Measurements from ENCODE around the gene PAX8.
A peak's percentile ranks its signal among the peaks of the same experiment; 100 is the strongest.

The PAX8 gene

DNA sequence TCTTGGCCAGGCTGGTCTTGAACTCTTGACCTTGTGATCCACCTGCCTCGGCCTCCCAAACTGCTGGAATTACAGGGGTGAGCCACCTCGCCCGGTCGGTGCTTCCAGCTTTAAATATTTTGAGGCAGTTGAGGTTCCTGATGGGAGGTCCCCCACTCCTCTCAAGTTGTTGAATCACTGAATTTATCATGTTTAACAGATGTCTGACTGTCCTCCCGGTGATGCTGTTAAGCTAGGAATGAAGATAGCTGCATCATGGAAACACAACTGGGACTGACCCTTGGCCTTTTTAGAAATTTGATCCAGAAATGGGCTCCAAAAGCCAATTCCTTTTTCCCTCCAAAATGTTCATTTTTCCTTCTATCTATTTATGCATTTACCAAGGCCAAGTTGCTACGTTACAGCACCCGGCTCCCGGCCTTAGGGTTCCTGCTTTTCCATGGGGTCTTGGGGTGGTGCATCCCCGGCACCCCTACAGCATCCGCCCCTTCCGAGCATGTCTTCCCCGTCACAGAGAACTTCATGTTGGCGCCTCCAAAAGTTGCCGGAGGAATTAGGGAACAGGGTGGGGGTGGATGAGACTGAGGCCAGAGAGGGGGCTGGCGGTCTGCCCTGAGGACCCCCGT lies 43.9 kb downstream of the PAX8 start:
- H3K27me3 ChIP-seq (ENCODE audit: insufficient read depth, poor library complexity, severe bottlenecking) = no peaks in the 10 kb centered on the region
- no peak for DNase-seq (ENCODE audit: low read depth in 1 of 2, low spot score in 1 of 2)
- no peak overlapping the region for H3K4me3 ChIP-seq (replicated peaks; ENCODE audit: insufficient read depth, low read length)
- no peak overlapping the region for H3K27ac ChIP-seq (replicated peaks)
- no peak for TF ChIP-seq POLR2AphosphoS5 (IDR thresholded peaks at IDR 0.05; ENCODE audit: low read depth)
- TF ChIP-seq REST (IDR thresholded peaks at IDR 0.05; ENCODE audit: insufficient replicate concordance, low read depth) = no peak
- TF ChIP-seq SPI1 (IDR thresholded peaks at IDR 0.05; ENCODE audit: borderline replicate concordance, low read depth) = no peak
- no peak for TF ChIP-seq CTCF (IDR thresholded peaks at IDR 0.05; ENCODE audit: insufficient read depth, low read length)
- no peak for TF ChIP-seq GABPA (IDR thresholded peaks at IDR 0.05; ENCODE audit: low read depth)

- no peaks in the 10 kb centered on the region for H3K27me3 ChIP-seq (ENCODE audit: insufficient read depth, poor library complexity, severe bottlenecking)
- DNase-seq (ENCODE audit: low read depth in 1 of 2, low spot score in 1 of 2) = peak in 1 of 2 experiments; percentile 52
- H3K27ac ChIP-seq (replicated peaks) = no peak overlapping the region
- H3K4me3 ChIP-seq (replicated peaks; ENCODE audit: insufficient read depth, low read length) = no peak overlapping the region
- TF ChIP-seq SPI1 (IDR thresholded peaks at IDR 0.05; ENCODE audit: borderline replicate concordance, low read depth) (no peak), REST (IDR thresholded peaks at IDR 0.05; ENCODE audit: insufficient replicate concordance, low read depth) (no peak), CTCF (IDR thresholded peaks at IDR 0.05; ENCODE audit: insufficient read depth, low read length) (no peak), GABPA (IDR thresholded peaks at IDR 0.05; ENCODE audit: low read depth) (no peak), POLR2AphosphoS5 (IDR thresholded peaks at IDR 0.05; ENCODE audit: low read depth) (no peak)
These were observed 44.8 kb downstream of the PAX8 start for GRCh38 chr2:113233593-113234550.

DNA sequence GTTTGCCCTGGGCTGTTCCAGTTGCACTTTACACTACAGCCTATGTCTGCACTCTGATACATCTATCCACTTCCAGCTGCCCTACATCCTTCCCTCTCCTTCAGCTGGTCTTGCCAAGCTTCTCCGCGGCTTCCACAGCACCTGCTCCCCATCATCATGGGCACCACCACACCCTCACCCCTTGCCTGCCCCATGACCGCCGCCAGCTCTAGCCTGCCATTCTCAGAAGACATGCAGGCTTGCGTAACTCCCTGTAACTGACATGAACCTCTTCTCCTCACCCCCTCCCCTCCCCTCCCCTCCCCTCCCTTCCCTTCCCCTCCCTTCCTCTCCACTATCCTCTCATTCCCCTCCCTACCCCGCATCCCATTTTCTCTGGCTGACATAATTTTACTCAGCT lies 46.0 kb downstream of the PAX8 start:
- Histone ChIP-seq H3K27me3 (ENCODE audit: insufficient read depth, poor library complexity, severe bottlenecking) (no peaks in the 10 kb centered on the region), H3K4me3 (replicated peaks; ENCODE audit: insufficient read depth, low read length) (no peak overlapping the region), H3K27ac (replicated peaks) (no peak overlapping the region)
- peak in 1 of 2 experiments; percentile 79 for DNase-seq (ENCODE audit: low read depth in 1 of 2, low spot score in 1 of 2)
- TF ChIP-seq POLR2AphosphoS5 (IDR thresholded peaks at IDR 0.05; ENCODE audit: low read depth) (no peak), GABPA (IDR thresholded peaks at IDR 0.05; ENCODE audit: low read depth) (no peak), SPI1 (IDR thresholded peaks at IDR 0.05; ENCODE audit: borderline replicate concordance, low read depth) (no peak), REST (IDR thresholded peaks at IDR 0.05; ENCODE audit: insufficient replicate concordance, low read depth) (no peak)
